ENCODE data around the gene DNAL4. TPM values are rescaled to one million over a fixed set of nuclear protein-coding genes. Genes with fewer than 3 reads are reported as not detected.

The DNAL4 gene
- total RNA-seq, 2 experiments from 2014 or later: 5.9 to 8.0 TPM

GRCh38 chr22:38741166-38741565 is 52.8 kb downstream of the DNAL4 start:
- DNase-seq: no peak
- H3K9me3 Mint-ChIP-seq: no peaks in the 10 kb centered on the region
- intact Hi-C loops (cut with micrococcal nuclease): no loop called here
- peaks cover 55% of the 10 kb centered on the region for H3K36me3 Mint-ChIP-seq (ENCODE audit: low read depth)
- H3K27ac Mint-ChIP-seq: peak overlapping the region; percentile 63
- CTCF ChIA-PET: interaction anchor here (1.4 kb wide), 1 partner anchor 16 kb away, joined by 3 read pairs; no protein-coding TSS in a partner anchor
- peaks cover 22% of the 10 kb centered on the region for H3K4me1 Mint-ChIP-seq (ENCODE audit: low read depth)
- no peak overlapping the region for H3K4me3 Mint-ChIP-seq
- H3K27me3 Mint-ChIP-seq (ENCODE audit: low read depth): no peaks in the 10 kb centered on the region

DNA sequence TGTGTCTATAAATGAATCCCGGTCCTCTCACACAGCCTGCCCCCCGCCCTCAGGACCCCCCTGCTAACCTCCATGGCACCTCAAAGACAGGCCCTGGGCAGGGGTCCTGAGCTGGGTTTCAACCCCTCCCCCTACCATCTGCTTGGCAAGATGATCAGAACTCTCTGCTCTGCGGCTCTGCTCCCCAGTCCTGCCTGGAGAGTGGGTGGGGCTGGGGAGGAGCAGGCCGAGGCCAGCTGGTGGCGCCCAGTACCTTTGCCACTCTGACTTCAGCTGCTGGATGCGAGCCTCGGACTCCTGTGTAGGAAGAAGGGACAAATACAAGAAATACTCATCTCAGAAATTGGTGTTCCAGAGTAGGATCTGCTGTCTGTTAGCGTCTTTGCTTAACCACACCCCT is 53.2 kb downstream of the DNAL4 start:
- H3K36me3 Mint-ChIP-seq (ENCODE audit: low read depth): peaks cover 54% of the 10 kb centered on the region

DNA sequence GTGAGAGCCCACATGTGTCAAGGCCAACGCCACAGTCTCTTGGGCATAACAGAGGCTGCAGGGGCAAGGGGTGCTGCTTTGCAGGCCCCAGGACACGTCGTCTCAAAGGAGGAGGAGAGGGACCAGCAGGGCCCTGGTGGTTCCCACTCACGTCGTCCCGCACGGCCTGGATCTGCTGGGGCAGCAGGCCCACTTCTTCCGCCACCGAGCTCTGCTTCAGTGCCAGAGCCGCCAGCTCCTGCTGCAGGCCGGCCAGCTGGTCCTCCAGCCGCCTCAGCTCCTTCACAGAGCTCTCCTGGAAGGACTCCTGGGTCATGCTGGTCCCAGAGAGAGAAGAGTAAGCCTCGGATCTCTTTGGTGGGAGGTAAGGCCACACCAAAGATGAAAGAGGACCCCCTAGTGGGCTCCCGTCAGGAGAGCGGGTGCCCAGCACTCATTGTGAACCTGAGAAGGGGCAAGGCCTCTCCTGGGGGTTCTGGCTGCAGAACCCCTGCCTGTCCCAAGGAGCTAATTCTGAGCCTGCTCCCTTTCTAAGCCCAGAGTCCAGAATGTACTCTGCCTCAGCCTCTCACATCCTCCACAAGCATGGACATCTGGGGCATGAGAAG is 53.7 kb downstream of the DNAL4 start:
- no peak for DNase-seq
- H3K27ac Mint-ChIP-seq: peak overlapping the region; percentile 8
- intact Hi-C loops (cut with micrococcal nuclease): no loop called here
- CTCF ChIA-PET: interaction anchor here (0.6 to 1.4 kb wide), 3 partner anchors 15 to 67 kb away, joined by 3 to 5 read pairs (median 3); no protein-coding TSS in a partner anchor
- H3K36me3 Mint-ChIP-seq (ENCODE audit: low read depth): peaks cover 49% of the 10 kb centered on the region
- H3K4me1 Mint-ChIP-seq (ENCODE audit: low read depth): peaks cover 30% of the 10 kb centered on the region
- no peaks in the 10 kb centered on the region for H3K9me3 Mint-ChIP-seq
- H3K27me3 Mint-ChIP-seq (ENCODE audit: low read depth): no peaks in the 10 kb centered on the region
- no peak overlapping the region for H3K4me3 Mint-ChIP-seq

More for the DNA sequence above, 53.2 kb downstream of the DNAL4 start:
- CTCF ChIA-PET: interaction anchor here (1.4 kb wide), 1 partner anchor 15 kb away, joined by 3 read pairs; no protein-coding TSS in a partner anchor
- Mint-ChIP-seq H3K27me3 (ENCODE audit: low read depth) (no peaks in the 10 kb centered on the region), H3K27ac (peak overlapping the region; percentile 63), H3K4me1 (ENCODE audit: low read depth) (peaks cover 26% of the 10 kb centered on the region), H3K9me3 (no peaks in the 10 kb centered on the region), H3K4me3 (no peak overlapping the region)
- intact Hi-C loops (cut with micrococcal nuclease): no loop called here
- DNase-seq: no peak

- no peaks in the 10 kb centered on the region for H3K9me3 Mint-ChIP-seq
- no peak overlapping the region for H3K27ac Mint-ChIP-seq
- intact Hi-C loops (cut with micrococcal nuclease): no loop called here
- H3K36me3 Mint-ChIP-seq (ENCODE audit: low read depth): peaks cover 42% of the 10 kb centered on the region
- H3K4me1 Mint-ChIP-seq (ENCODE audit: low read depth): peaks cover 29% of the 10 kb centered on the region
- no peak for DNase-seq
- no peaks in the 10 kb centered on the region for H3K27me3 Mint-ChIP-seq (ENCODE audit: low read depth)
- CTCF ChIA-PET: interaction anchor here (0.6 to 1.4 kb wide), 3 partner anchors 14 to 67 kb away, joined by 3 to 5 read pairs (median 3); no protein-coding TSS in a partner anchor
- no peak overlapping the region for H3K4me3 Mint-ChIP-seq
Measured at GRCh38 chr22:38739300-38740055, 54.5 kb downstream of the DNAL4 start.

GRCh38 chr22:38738475-38739070 is 55.4 kb downstream of the DNAL4 start:
- CTCF ChIA-PET: no interaction called here
- Mint-ChIP-seq H3K27ac (peak overlapping the region; percentile 58), H3K4me1 (ENCODE audit: low read depth) (peaks cover 27% of the 10 kb centered on the region), H3K36me3 (ENCODE audit: low read depth) (peaks cover 38% of the 10 kb centered on the region), H3K27me3 (ENCODE audit: low read depth) (no peaks in the 10 kb centered on the region), H3K9me3 (no peaks in the 10 kb centered on the region), H3K4me3 (no peak overlapping the region)
- no peak for DNase-seq
- intact Hi-C loops (cut with micrococcal nuclease): no loop called here

GRCh38 chr22:38737302-38738060 is 56.5 kb downstream of the DNAL4 start:
- Mint-ChIP-seq H3K27me3 (ENCODE audit: low read depth) (no peaks in the 10 kb centered on the region), H3K27ac (peak overlapping the region; percentile 58), H3K4me1 (ENCODE audit: low read depth) (peaks cover 32% of the 10 kb centered on the region), H3K36me3 (ENCODE audit: low read depth) (peaks cover 33% of the 10 kb centered on the region), H3K9me3 (no peaks in the 10 kb centered on the region), H3K4me3 (no peak overlapping the region)
- no peak for DNase-seq
- CTCF ChIA-PET: no interaction called here
- intact Hi-C loops (cut with micrococcal nuclease): no loop called here

DNA sequence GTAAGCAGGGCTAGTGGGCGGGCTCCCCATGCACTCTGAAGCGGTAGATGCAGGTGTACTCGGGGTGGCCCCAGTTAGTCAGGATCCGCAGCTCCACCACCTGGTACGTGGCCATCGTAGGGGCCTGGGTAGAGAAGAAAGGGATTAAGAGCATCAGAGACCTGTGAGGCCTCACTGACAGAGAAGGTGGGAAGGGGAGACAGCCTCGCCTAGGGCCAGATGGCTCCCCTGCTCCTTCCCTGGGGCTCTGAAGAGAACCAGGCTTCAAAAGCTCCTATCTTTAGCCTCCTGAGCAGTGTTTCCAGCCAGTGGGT is 57.7 kb downstream of the DNAL4 start:
- Mint-ChIP-seq H3K4me3 (no peak overlapping the region), H3K36me3 (ENCODE audit: low read depth) (peaks cover 23% of the 10 kb centered on the region), H3K4me1 (ENCODE audit: low read depth) (peaks cover 33% of the 10 kb centered on the region), H3K9me3 (no peaks in the 10 kb centered on the region), H3K27ac (peak overlapping the region; percentile 73), H3K27me3 (ENCODE audit: low read depth) (no peaks in the 10 kb centered on the region)
- DNase-seq: no peak
- CTCF ChIA-PET: interaction anchor here (0.6 to 1.6 kb wide), 3 partner anchors 11 to 23 kb away, joined by 6 to 8 read pairs (median 7); no protein-coding TSS in a partner anchor
- intact Hi-C loops (cut with micrococcal nuclease): no loop called here

DNA sequence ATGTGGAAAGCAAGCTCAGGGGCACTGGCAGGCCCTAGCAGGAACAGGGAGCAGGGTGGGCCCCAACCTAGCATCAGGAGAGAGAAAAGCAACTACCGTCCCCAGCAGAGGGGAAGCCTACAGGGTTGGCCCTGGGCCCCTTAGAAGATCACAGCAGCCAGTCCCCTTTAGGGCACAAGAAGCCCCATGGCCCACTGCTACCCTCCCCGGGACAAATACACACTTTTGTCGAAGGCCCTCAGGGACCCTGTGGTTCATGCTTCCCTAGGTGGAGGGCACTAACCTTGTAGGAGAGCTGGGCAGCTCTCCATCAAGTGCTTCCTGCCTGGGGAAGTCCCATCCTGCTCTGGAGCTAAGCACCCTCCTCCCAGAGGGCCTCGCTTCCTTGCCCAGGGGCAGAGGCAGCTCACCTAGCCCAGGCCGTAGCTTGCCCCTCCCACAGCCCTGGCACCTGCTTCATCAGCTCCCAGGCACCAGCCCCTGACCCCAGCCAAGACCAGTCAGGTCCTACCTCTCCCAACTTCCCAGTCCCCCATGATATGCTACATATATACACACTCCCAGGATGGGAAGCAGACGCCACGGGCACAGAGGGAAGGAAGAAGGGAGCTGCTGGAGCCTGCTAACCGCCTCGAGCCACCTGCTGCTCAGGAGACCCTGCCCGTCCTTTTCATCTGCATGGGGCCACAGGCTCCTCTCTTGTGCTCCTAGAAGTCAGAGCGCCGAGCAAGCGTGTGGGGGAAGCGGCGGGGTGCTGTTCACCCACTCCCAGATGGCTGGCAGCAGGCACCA is 58.3 kb downstream of the DNAL4 start:
- CTCF ChIA-PET: interaction anchor here (0.6 to 1.6 kb wide), 3 partner anchors 10 to 24 kb away, joined by 6 to 8 read pairs (median 7); no protein-coding TSS in a partner anchor
- intact Hi-C loops (cut with micrococcal nuclease): no loop called here
- H3K9me3 Mint-ChIP-seq: no peaks in the 10 kb centered on the region
- peaks cover 21% of the 10 kb centered on the region for H3K36me3 Mint-ChIP-seq (ENCODE audit: low read depth)
- no peak overlapping the region for H3K4me3 Mint-ChIP-seq
- no peaks in the 10 kb centered on the region for H3K27me3 Mint-ChIP-seq (ENCODE audit: low read depth)
- H3K27ac Mint-ChIP-seq: peak overlapping the region; percentile 73
- H3K4me1 Mint-ChIP-seq (ENCODE audit: low read depth): peaks cover 31% of the 10 kb centered on the region
- DNase-seq: peak; percentile 52

DNA sequence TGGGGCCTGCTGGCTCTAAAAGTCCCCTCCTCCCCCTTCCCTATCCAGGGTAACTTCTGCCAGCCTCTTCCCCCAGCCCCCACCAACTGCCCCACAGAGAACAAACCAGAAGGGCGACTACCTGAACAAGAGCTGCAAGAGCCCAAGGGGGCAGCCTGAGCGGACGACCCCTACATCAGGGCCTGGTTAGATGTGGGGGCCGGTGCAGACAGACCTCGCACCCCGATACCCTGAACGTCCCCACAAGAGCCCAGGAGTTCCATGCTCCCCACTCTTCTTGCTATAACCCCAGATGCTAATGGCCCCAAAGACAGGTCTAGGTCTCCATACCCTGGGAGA is 58.8 kb downstream of the DNAL4 start:
- Mint-ChIP-seq H3K4me1 (ENCODE audit: low read depth) (peaks cover 31% of the 10 kb centered on the region), H3K4me3 (no peak overlapping the region), H3K27ac (peak overlapping the region; percentile 73), H3K36me3 (ENCODE audit: low read depth) (peaks cover 20% of the 10 kb centered on the region), H3K27me3 (ENCODE audit: low read depth) (no peaks in the 10 kb centered on the region), H3K9me3 (no peaks in the 10 kb centered on the region)
- intact Hi-C loops (cut with micrococcal nuclease): no loop called here
- DNase-seq: no peak
- CTCF ChIA-PET: interaction anchor here (1.4 to 2.3 kb wide), 3 partner anchors 10 to 17 kb away, joined by 6 to 7 read pairs (median 7); no protein-coding TSS in a partner anchor

GRCh38 chr22:38734421-38735100 is 59.4 kb downstream of the DNAL4 start:
- intact Hi-C loops (cut with micrococcal nuclease): no loop called here

More at GRCh38 chr22:38734421-38735100, 59.4 kb downstream of the DNAL4 start:
- H3K27ac Mint-ChIP-seq: peak overlapping the region; percentile 61
- H3K4me1 Mint-ChIP-seq (ENCODE audit: low read depth): peaks cover 31% of the 10 kb centered on the region
- H3K36me3 Mint-ChIP-seq (ENCODE audit: low read depth): peaks cover 18% of the 10 kb centered on the region
- H3K27me3 Mint-ChIP-seq (ENCODE audit: low read depth): no peaks in the 10 kb centered on the region
- no peak for DNase-seq
- H3K4me3 Mint-ChIP-seq: no peak overlapping the region
- no peaks in the 10 kb centered on the region for H3K9me3 Mint-ChIP-seq
- CTCF ChIA-PET: interaction anchor here (0.7 to 2.3 kb wide), 9 partner anchors 8 to 53 kb away, joined by 3 to 7 read pairs (median 4); partner anchors contain the start of gene TOMM22
